Loucy (cell line): ENCODE measurements around the gene CNTN1.
"Not testable (repeated sequence)": the region's sequence is repeated elsewhere in the genome, so short reads cannot be mapped to it uniquely, and the experiment has no call there.

Experiments
- H2AFZ ChIP-seq: fragments of 200-600 bp; sonication (generic); 2 replicates; pipeline ENCODE4 v1.6.0; 2016; ENCODE audit warnings: antibody characterized with exemption, mild to moderate bottlenecking, low read length, moderate library complexity
- H3F3A ChIP-seq: fragments of 200-600 bp; 2 replicates; pipeline ENCODE4 v1.6.0; 2016; ENCODE audit warnings: antibody characterized with exemption, low read depth, mild to moderate bottlenecking
- H3K27me3 ChIP-seq: fragments of 200-600 bp; sonication (generic); 2 replicates; pipeline ENCODE4 v1.6.1; 2014; ENCODE audit warnings: low read length, mild to moderate bottlenecking; ENCODE audit not compliant: insufficient read depth, poor library complexity, severe bottlenecking
- H3K36me3 ChIP-seq: fragments of 200-600 bp; sonication (generic); 2 replicates; pipeline ENCODE4 v1.6.1; 2016; ENCODE audit warnings: low read length; ENCODE audit not compliant: insufficient read depth
- H3K4me1 ChIP-seq: fragments of 200-600 bp; sonication (generic); 2 replicates; pipeline ENCODE4 v1.5.1; 2014; ENCODE audit warnings: low read length, mild to moderate bottlenecking; ENCODE audit not compliant: insufficient read depth, poor library complexity, severe bottlenecking
- H3K4me2 ChIP-seq: fragments of 200-600 bp; sonication (generic); 2 replicates; pipeline ENCODE4 v1.6.0; 2014; ENCODE audit warnings: antibody characterized with exemption, low read length, low read depth, mild to moderate bottlenecking; ENCODE audit not compliant: poor library complexity, severe bottlenecking
- H3K4me3 ChIP-seq: fragments of 200-600 bp; sonication (generic); 2 replicates; pipeline ENCODE4 v1.5.1; 2014; ENCODE audit warnings: low read length, mild to moderate bottlenecking, mixed read lengths; ENCODE audit not compliant: poor library complexity, severe bottlenecking
- H3K79me2 ChIP-seq: fragments of 200-600 bp; sonication (generic); 2 replicates; pipeline ENCODE4 v1.6.1; 2014; ENCODE audit warnings: low read length; ENCODE audit not compliant: insufficient read depth
- H3K9ac ChIP-seq: fragments of 200-600 bp; sonication (generic); 2 replicates; pipeline ENCODE4 v1.6.0; 2014; ENCODE audit warnings: mild to moderate bottlenecking, low read depth, low read length, moderate library complexity; ENCODE audit not compliant: poor library complexity, severe bottlenecking
- H3K9me2 ChIP-seq: fragments of 200-600 bp; sonication (generic); replicated peaks from 2 replicates; pipeline ENCODE4 v1.6.1; 2016; ENCODE audit warnings: low read depth, low read length, mixed read lengths
- H3K9me3 ChIP-seq: fragments of 200-600 bp; sonication (generic); 2 replicates; pipeline ENCODE4 v1.6.1; 2014; ENCODE audit warnings: mild to moderate bottlenecking, antibody characterized with exemption, low read length, low read depth; ENCODE audit not compliant: insufficient read depth
- H4K20me1 ChIP-seq: fragments of 200-600 bp; sonication (generic); 2 replicates; pipeline ENCODE4 v1.6.0; 2014; ENCODE audit warnings: antibody characterized with exemption, low read length, mild to moderate bottlenecking; ENCODE audit not compliant: insufficient read depth, poor library complexity, severe bottlenecking
- EZH2phosphoT487 ChIP-seq: fragments of 200-600 bp; IDR thresholded peaks from 2 replicates; pipeline ENCODE4 v1.6.1; 2018; ENCODE audit warnings: antibody characterized with exemption, mild to moderate bottlenecking, moderate library complexity, borderline replicate concordance
- TF ChIP-seq, protein P1 (sequence below): fragments of 200-600 bp; sonication (generic); conservative IDR thresholded peaks from 2 replicates; pipeline ENCODE4 v1.5.1; 2014; ENCODE audit warnings: mild to moderate bottlenecking, antibody characterized with exemption, low read length

The CNTN1 gene

DNA sequence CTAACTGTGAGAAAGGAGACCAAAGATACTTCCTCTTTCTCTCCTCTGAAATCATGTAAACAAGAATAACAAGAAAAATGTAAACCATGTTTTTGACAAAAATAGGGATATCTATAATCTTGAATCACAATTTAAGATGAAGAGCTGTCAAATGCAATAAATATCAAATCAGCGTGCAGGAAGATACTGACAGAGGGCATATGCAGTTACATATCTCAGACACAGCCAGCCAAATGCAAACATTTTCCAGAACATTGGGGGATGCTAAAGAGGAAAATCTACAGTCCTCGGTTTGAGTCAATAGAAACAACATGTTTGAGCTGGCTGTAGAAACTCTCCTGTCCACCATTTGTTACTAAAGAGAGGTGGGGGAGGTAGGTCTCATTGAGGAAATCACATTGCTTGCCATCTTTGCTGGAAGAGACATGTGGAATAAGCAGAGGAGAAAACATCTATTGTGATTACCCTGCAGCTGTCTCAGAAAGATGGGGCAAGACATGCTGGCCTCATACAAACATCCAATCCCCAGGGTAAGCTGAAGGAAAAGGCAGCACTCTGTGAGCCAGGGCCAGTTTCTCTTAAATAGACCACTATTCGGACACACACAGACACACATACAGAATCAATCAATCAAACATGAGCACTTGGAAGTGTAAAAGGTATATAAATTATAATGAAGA lies 43.5 kb downstream of the CNTN1 start:
- H2AFZ ChIP-seq = no peak overlapping the region
- H3K36me3 ChIP-seq = no peaks in the 10 kb centered on the region
- no peak overlapping the region for H3K9ac ChIP-seq
- H3K27me3 ChIP-seq = no peaks in the 10 kb centered on the region
- no peak overlapping the region for H3K4me2 ChIP-seq
- no peak for TF ChIP-seq EZH2phosphoT487
- TF ChIP-seq, protein P1, sequence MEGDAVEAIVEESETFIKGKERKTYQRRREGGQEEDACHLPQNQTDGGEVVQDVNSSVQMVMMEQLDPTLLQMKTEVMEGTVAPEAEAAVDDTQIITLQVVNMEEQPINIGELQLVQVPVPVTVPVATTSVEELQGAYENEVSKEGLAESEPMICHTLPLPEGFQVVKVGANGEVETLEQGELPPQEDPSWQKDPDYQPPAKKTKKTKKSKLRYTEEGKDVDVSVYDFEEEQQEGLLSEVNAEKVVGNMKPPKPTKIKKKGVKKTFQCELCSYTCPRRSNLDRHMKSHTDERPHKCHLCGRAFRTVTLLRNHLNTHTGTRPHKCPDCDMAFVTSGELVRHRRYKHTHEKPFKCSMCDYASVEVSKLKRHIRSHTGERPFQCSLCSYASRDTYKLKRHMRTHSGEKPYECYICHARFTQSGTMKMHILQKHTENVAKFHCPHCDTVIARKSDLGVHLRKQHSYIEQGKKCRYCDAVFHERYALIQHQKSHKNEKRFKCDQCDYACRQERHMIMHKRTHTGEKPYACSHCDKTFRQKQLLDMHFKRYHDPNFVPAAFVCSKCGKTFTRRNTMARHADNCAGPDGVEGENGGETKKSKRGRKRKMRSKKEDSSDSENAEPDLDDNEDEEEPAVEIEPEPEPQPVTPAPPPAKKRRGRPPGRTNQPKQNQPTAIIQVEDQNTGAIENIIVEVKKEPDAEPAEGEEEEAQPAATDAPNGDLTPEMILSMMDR = no peak
- H3K4me3 ChIP-seq = no peak overlapping the region
- no peaks in the 10 kb centered on the region for H3K4me1 ChIP-seq
- H3F3A ChIP-seq = no peaks in the 10 kb centered on the region
- no peaks in the 10 kb centered on the region for H3K9me2 ChIP-seq
- H3K79me2 ChIP-seq = no peaks in the 10 kb centered on the region
- H3K9me3 ChIP-seq = no peaks in the 10 kb centered on the region
- no peaks in the 10 kb centered on the region for H4K20me1 ChIP-seq

DNA sequence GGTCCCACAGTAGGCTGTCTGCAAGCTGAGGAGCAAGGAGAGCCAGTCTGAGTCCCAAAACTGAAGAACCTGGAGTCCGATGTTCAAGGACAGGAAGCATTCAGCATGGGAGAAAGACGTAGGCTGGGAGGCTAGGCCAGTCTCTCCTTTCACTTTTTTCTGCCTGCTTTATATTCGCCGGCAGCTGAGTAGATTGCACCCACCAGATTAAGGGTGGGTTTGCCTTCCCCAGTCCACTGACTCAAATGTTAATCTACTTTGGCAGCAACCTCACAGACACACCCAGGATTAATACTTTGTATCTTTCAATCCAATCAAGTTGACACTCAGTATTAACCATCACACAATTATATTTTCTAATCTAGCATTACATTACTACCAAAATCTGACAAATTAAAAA lies 45.2 kb downstream of the CNTN1 start:
- H4K20me1 ChIP-seq, H3K36me3 ChIP-seq, H3K9me2 ChIP-seq, H3K4me2 ChIP-seq, H3K4me1 ChIP-seq, H3K79me2 ChIP-seq, H2AFZ ChIP-seq, H3F3A ChIP-seq, H3K9me3 ChIP-seq, H3K9ac ChIP-seq, H3K4me3 ChIP-seq, H3K27me3 ChIP-seq: not testable (repeated sequence)

DNA sequence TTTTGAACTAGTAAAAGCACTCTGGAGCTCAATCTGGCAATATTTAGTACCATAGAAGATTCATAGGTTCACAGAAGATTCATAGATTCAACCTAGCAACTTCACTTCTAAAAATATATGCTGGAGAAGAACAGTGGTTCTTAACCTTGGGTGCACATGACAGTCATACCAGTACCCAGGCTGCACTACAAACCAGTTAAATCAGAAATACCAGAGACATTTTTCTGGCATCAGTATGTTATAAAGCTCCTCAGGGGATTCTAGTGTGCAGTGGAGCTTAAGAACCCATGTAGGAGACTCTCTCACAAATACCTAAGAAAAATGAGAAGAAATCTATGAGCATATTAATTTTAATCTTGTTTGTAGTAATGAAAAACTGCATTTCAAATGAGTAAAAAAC lies 46.6 kb downstream of the CNTN1 start:
- no peaks in the 10 kb centered on the region for H3K9me3 ChIP-seq
- TF ChIP-seq, protein P1 = no peak
- TF ChIP-seq EZH2phosphoT487 = no peak

DNA sequence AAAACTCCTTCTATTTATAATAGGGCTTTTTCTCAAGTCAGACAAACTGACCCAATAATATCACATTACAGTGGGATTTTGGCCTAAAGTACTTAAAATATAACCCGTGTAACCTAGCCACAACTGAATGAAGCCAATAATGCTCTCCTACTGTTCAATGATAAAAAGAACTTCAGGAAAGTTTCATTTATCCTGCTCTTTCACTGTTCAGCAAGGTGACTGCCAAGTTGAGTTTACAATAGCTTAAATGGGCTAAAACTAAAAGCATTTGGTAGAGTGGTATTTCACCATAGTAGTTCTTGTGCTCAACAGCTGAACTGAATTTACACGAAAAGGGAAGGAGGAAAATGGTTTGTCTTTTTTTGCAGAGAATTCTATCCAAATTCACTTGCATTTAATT lies 49.8 kb downstream of the CNTN1 start:
- no peak overlapping the region for H3K9ac ChIP-seq
- no peak overlapping the region for H3K4me3 ChIP-seq
- no peaks in the 10 kb centered on the region for H4K20me1 ChIP-seq
- TF ChIP-seq EZH2phosphoT487 = no peak
- TF ChIP-seq, protein P1 = no peak
- no peaks in the 10 kb centered on the region for H3K79me2 ChIP-seq
- no peaks in the 10 kb centered on the region for H3K4me1 ChIP-seq
- H3K9me3 ChIP-seq = no peaks in the 10 kb centered on the region
- H3K27me3 ChIP-seq = no peaks in the 10 kb centered on the region
- H3K36me3 ChIP-seq = no peaks in the 10 kb centered on the region
- H3K4me2 ChIP-seq = no peak overlapping the region
- no peaks in the 10 kb centered on the region for H3K9me2 ChIP-seq
- no peak overlapping the region for H2AFZ ChIP-seq
- H3F3A ChIP-seq = no peaks in the 10 kb centered on the region

More for the DNA sequence above, 46.6 kb downstream of the CNTN1 start:
- no peaks in the 10 kb centered on the region for H4K20me1 ChIP-seq
- no peaks in the 10 kb centered on the region for H3K4me1 ChIP-seq
- no peaks in the 10 kb centered on the region for H3K79me2 ChIP-seq
- no peak overlapping the region for H3K9ac ChIP-seq
- H3K4me3 ChIP-seq = no peak overlapping the region
- no peaks in the 10 kb centered on the region for H3K27me3 ChIP-seq
- no peaks in the 10 kb centered on the region for H3F3A ChIP-seq
- H3K36me3 ChIP-seq = no peaks in the 10 kb centered on the region
- H2AFZ ChIP-seq = no peak overlapping the region
- no peaks in the 10 kb centered on the region for H3K9me2 ChIP-seq
- H3K4me2 ChIP-seq = no peak overlapping the region
